GM19324 (cell line): ENCODE results near the gene CTIF.
"Not testable (repeated sequence)": the region's sequence is repeated elsewhere in the genome, so short reads cannot be mapped to it uniquely, and the experiment has no call there.

Source experiments
- ATAC-seq: cut with Tn5 transposase; IDR thresholded peaks from one replicate; pipeline ENCODE4 v1.9.1; 2021; ENCODE audit warnings: mild to moderate bottlenecking, moderate library complexity; ENCODE audit not compliant: unreplicated experiment, low FRiP score

CTIF gene

DNA sequence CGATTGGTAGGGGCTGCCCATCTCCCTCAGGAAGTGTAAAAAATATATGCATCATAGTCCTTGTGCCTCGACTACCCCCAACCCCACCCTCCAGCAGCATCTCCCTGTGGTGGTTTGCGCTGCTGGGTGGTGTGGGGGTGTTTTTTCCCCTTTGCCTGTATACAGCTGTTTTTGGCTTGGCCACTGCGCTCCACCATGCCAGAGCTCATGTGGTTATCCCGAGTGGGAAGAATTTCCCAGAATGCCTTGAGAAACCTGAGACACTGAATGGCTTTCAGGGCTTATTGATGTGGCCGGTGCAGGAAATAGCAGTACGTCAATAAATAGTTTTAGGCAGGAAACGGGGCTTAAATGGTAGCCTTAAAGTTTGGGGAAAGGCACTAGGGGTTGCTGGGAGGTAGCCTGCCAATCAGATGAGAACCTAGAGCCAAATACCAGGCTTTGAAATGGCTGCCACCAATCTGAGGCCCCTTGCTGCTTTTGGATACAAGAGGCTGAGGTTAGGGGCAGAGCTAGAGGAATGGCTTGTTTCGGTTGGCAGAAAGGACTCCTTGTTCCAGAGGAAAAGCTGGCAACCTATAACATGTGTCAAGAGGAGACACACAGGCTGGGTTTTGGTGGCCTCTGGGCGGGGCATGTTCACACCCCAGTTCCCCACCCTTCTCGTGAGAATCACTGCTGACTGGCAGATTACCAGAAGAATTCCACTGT is 267.9 kb downstream of the CTIF start:
- ATAC-seq = no peak

DNA sequence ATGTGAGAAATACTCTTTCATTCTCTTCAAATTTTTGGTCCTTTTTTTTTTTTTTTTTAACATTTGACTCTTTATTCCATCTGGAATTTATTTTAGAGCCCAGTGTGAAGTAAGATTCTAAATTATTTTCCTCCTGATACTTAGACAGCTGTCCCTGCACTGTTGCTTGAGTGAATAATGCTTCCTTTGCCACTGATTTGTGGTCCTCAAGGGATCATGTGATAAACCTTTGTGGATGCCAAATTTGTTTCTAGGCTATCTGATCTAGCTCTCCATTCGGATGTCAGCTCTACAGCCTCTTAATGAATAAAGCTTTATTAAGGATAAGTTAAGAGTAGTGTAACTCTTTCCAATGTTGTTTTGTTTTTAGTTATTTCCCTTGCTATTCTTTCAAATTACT is 269.6 kb downstream of the CTIF start:
- no peak for ATAC-seq

DNA sequence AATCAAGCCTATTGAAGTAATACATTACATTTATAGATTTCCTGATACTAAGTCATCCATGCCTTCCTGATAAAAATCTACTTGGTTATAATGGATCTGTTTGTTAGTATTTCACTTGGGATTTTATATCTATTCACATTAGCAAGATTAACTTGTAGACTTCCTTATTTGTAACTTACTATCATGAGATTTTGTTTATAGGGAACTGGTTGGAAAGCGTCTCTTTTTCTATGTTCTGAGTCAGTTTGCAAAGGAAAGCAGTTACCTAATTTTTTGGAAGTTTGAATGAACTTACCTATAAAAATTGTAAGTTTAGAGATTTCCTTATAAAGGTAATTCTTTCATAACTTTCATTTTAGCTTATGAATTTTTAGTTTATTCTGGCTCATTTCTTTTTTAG is 270.5 kb downstream of the CTIF start:
- no peak for ATAC-seq

DNA sequence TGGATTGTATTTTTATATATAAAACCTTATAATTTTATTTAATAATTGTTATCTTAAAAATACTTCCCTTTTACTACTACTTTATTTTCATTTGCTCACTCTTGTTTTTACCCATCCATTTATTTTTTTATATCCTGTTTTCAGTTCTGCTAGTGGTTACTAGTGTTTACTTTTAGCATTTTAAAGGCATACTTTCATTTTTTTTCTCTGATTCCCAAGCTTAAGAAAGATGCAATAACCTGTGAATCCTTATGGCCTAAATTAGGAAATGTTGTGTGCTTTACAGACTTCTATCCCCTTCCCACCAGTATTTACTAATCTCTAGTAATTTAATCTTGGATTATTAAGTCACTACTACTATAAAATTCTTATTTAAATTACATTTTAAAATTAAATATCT is 272.0 kb downstream of the CTIF start:
- ATAC-seq = no peak

DNA sequence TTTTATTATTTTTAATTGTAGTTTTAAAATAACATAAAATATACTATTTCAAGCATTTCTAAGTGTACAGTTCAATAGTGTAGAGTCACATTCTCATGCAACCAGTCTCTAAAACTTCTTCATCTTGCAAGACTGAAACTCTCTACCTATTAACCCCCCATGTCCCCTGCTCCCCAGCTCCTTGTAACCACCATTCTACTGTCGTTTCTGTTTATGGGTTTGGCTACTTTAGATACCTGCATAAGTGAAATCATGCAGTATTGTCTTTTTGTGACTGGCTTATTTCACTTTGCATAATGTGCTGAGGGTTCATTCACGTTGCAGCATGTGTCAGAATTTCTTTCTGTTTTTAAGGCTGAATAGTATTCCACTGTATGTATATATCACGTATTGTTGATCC is 272.6 kb downstream of the CTIF start:
- ATAC-seq = no peak

DNA sequence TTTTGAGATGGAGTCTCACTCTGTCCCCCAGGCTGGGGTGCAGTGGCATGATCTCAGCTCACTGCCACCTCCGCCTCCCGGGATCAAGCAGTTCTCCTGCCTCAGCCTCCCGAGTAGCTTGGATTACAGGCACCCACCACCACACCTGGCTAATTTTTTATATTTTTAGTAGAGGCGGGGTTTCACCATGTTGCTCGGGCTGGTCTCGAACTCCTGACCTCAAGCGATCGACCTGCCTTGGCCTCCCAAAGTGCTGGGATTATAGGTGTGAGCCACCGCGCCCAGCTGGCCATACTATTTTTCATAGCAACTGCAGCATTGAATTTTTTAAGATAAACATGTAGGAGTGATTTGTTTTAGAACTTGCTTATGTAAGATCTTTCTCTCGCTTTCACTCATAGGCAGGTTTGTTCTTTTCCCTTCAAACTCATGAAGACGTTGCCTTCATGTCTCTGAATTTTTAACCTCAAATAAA is 273.2 kb downstream of the CTIF start:
- not testable (repeated sequence) for ATAC-seq

DNA sequence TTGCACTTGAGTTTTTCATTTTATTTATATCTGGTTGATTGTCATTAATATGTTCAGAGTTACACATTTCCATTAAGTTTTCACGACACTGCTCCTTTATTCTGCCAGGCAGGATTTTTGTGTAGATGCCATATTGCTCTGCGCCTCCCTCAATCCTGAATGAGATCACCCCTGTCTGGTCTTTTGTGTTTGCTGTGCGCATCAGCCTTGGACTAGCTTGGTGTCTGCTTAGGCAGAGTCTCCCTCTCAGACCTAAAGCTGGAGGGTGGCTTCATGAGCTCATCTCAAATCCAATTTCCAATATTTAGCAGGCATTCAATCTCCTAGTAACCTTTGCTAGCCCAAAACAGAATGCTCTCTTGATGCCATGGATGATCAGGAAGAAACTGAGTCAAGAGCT is 274.5 kb downstream of the CTIF start:
- no peak for ATAC-seq

DNA sequence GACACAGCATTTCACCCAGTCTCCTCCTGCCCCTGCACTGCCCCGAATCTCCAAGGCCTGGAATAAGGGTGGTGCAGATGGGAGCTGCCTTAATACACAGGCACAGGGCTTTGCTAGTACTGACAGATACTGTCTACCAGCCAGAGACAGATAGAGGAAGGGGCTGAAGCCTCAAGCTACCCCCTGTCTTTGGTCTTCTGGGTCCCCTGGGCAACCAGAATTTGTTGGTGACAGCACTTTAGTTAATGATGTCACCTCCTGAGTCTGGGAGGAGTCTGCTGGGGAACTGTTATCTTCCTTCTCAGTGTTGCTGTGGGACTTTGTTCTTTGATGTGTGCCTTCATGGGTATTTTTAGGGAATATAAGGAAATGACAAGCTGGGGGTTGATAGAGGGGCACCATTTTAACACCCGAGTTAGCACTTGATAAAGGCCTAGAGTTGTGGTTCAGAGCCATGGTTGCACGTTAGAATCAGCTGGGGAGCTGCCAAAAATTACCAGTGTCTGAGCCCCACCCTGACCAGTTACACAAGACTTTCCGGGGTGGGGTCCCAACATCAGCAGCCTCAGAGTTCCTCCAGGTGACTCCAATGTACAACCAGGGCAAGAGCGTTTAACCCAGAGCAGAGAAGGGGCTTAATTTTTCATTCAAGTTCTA is 275.1 kb downstream of the CTIF start:
- ATAC-seq = no peak

DNA sequence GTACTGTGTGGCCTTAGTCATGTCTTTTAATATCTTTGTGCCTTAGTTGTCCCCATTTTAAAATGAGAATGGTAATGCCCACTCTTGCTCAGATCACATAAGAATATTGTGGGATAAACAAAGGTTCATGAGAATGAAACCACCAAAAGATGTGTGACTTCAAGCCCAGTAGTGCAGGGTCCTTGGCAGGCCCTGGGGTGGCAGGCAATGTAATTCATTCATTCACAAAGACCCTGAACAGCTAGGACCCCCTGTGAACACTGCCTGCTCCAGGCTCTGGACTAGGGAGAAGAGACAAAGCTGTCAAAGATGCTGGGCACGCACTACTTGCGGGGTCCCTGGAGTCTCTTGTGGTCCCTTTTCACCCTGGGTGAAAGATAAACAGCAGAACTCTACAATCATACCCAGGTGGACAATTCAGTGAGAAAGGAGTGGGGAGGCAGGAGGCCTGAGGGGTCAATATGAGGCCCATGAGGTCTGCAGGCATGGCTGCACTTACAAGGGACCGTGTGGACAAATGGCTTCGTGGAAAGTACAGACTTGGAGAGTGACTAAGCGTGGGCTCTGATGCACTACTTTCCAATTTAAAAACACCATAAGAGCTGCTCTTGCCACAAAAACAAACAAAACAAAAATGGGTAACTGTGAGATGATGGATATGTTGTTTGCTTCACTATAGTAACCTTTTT is 275.8 kb downstream of the CTIF start:
- no peak for ATAC-seq

DNA sequence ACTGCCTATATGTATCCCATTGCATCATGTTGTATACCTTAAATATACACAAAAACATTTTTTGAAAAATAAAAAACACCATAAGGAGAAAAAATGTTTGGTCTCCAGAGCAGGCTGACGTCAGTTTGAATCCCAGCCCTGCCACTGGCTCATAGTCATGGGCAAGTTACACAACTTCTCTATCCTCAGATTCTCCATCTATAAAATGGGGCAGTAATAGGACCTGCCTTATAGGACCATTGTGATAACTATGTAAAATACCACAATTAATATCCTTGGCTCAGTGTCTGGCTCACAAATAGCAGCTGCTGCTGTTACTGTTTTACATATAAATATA is 276.3 kb downstream of the CTIF start:
- no peak for ATAC-seq

DNA sequence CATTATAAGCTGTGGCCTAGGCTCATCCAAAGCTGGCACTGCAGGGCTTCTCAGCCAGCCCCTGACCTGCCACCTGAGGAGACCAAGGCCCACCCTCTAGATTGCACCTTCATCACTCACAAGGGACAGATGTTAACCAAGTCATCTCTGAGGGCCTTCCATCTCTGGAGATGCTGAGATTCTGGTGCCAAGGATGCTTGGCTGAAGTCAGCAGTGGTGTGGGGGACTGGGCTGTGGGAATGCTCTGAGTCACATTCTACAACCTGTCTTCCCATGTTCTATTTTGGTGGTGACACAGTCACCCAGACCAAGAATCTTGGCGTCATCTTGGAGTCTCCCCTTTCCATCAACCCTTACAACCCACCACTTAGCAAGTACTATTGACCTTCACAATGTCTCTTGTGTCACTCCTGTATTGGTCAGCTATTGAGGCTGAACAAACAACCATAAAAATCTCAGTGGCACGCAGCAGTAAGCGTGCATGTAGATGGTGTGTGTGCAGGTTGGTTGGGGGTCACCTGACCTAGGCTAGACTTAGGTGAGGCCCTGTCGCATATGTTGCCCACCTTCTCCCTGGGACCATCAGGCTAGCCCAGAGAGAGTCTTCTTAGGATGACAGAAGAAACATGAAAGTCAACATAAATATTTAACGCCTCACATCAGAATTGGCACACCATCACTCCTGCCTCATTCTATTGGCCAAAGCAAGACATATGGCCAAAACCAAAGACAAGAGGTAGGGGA is 276.9 kb downstream of the CTIF start:
- ATAC-seq = no peak

DNA sequence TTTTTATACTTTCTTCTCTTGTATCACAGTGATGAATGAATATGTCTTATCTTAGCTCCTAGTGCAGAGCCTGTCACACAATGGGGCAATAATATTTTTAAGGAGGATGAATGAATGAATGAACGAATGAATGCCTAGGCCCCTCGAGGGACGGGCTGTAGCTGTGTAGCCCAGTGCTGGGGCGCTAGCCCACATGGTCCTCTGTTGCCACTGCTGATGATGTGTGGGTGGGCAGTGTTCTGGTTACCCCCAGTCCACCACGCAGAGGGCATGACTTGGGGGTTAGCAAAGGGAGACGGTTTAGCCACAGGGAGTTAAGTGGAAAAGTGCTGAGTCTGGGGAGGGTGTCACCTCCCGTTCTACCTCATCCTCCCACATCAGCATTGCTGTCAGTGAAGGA is 277.7 kb downstream of the CTIF start:
- ATAC-seq = no peak

DNA sequence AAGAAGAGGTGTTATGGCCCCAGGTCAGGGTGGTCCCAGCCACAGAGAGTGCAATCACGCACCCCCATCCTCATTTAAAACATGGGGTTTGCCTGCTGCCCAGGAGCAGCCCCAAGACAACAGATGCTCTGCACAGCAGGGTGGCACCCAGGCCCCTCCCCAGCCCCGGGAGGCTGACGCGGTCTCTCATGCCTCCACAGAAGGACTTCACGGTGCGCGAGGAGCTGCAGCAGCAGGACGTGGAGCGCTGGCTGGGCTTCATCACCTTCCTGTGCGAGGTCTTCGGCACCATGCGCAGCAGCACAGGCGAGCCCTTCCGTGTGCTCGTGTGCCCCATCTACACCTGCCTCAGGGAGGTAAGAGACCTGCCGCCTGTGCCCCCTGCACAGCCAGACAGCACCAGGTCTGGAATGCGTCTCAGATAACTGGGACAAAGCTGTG is 278.2 kb downstream of the CTIF start:
- ATAC-seq = no peak

DNA sequence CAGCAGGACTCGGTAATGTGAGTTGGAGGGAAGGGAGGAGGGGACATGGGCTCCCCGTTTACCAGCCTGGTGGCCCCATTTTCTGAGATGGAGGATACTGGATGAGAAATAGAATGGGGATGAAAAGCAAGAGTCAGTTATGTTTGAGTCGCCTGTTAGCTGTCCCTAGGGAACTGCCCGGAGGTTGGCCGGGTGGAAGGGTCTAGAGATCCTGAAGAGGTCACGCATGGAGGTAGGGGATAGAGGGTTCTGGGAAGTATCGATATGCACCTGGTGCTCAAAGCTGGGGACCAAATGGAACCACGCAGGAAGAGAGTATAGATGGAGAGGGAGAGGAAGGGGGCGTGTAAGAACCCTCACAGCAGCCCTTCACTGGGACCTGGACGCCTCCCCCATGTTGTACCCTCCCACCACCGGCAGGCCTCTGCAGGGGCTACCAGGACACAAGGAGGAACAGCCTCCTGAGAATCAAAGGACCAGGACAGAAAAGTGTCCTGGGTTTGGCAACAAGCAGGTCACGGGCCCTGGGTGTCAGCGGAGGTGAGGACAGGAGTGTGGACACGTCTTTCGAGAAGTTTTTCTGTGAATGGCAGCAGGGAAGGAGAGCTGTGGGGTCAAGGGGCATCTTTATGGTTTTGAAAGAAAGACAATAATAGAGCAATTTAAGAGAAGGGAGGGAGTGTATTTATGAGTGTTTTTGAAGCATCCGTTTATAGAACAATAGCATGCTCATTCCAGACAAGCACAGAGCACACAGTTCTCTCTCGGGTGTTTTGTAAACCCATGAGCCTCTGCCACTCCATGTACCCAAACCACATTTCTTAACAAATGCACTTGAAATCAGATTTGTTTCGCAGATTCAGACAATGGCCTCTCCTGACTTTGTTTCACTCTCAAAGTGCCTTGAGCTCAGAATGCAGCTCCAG is 279.8 kb downstream of the CTIF start:
- no peak for ATAC-seq

DNA sequence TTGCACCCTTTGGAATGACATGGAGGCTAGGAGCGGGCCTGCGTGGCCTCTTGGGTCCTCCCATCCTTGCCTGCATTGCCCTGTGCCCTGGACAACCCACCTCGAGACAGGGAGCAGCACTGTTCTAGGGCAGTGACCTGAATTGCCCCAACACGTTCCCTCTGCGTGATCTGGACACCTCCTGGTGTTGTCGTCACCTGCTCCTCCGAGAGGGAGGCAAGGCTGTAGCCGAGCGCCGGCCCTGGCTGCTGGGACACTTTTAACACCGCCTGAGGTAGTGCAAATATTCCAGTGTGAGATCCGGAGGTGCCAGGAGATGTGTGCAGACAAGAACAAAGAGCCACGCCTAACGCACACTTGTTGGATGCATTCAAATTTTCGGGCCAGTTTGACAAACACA is 280.4 kb downstream of the CTIF start:
- ATAC-seq = no peak

DNA sequence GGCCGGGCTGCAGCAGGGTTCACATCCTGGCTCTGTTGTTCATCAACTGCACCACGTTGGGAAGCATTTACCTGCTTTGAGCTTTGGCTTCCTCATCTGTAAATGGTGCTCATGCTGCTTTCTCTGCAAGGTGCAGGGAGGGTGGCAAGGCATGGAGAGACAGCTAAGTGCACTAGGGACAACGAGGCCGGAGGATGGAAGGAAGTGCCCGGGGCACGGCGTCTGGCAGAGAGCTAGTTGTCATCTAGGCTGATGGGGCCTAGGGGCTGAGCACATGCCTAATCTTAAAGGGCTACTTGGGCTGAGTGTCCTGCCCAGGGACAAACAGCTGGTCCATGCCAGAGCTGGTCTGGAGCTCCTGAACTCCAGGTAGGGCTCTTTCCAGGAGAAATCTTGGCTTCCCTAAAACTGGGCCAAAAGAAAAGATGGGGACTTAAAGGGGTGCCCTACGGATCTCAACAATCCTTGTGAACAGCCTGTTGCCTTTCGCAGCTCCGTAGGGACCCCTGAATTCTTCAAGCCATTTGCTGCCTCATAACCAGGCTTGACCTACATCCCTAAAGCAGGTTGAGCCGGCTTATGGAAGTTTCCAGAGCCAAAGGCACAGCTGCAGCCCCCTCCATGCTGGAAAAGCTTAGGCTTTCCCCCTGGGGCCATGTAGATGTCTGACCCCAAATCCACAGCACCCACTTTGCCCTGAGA is 281.1 kb downstream of the CTIF start:
- no peak for ATAC-seq

DNA sequence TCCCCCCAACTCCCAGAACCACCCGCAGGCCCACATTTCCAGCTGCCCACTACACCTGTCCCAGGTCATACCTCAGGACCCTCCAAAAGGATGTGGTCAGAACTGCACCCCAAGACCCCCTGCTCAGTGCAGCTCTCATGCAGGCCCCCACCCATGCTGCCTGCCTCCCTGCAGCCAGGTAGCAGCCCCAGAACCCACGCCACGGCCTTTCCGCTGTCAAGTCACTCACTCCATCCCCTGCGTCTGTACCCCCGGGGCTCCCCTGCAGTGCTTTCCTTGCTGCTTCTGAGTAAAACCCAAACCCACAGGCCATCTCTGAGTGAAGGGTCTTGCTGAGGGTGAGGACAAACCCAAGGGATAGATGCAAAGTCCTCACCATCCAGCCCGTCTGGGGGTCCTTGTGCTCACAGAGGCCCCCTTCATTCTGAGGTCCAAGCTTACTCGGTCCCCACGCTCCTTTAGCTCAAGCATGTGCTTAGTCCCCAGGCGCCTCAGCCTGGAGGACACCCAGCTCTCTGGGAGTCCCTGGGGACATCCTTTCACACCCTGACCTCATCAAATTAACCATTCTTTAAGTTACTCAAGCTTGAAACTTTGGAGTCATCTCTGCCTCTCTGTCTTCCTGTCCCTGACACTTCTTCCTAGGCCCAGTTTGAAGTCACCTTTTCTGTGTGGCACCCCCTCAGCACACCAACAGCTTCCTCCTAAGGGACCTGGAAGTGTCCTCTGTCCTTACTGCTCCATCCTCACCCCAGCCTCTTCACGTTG is 281.8 kb downstream of the CTIF start:
- peak; percentile 61 for ATAC-seq

DNA sequence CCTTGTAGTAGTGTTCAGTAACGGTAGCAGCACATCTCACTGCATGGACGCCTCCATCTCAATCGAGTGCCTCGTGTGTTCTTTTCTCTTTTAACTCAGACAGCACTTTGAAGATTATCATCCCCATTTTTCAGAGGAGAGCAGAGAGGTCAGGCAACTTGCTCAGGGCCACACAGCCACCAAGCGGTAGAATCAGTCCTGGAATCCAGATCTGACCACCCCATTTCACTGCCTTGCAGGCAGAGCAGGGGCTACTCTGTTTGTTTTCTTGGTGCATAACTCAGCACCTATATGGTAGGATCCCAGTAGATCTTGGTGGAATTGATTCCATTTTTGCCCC is 282.4 kb downstream of the CTIF start:
- no peak for ATAC-seq

DNA sequence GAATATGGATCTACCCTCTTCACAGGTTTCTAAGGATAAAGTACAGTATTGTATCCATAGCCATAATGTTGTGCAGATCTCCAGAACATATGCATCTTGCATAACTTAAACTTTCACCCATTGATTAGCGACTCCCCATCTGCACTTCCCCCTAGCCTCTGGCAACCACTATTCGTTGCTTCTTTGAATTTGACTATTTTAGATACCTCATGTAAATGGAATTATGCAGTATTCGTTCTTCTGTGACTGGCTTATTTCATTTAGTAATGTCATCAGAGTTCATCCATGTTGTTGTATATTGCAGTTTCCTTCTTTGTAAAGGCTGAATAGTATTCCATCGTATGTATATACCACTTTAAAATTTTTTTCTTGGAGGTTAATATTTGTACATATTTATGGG is 283.0 kb downstream of the CTIF start:
- no peak for ATAC-seq
